ENCODE results near the gene GTF2F1. TPM values are rescaled to one million over a fixed set of nuclear protein-coding genes. Genes with fewer than 3 reads are reported as not detected.

GTF2F1 gene, protein sequence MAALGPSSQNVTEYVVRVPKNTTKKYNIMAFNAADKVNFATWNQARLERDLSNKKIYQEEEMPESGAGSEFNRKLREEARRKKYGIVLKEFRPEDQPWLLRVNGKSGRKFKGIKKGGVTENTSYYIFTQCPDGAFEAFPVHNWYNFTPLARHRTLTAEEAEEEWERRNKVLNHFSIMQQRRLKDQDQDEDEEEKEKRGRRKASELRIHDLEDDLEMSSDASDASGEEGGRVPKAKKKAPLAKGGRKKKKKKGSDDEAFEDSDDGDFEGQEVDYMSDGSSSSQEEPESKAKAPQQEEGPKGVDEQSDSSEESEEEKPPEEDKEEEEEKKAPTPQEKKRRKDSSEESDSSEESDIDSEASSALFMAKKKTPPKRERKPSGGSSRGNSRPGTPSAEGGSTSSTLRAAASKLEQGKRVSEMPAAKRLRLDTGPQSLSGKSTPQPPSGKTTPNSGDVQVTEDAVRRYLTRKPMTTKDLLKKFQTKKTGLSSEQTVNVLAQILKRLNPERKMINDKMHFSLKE
- 60.4 to 67.1 TPM (median 63.6 TPM) in 5 replicates for total RNA-seq (2022; extraction: Qiagen RNA extraction; ENCODE audit: low read depth)

DNA sequence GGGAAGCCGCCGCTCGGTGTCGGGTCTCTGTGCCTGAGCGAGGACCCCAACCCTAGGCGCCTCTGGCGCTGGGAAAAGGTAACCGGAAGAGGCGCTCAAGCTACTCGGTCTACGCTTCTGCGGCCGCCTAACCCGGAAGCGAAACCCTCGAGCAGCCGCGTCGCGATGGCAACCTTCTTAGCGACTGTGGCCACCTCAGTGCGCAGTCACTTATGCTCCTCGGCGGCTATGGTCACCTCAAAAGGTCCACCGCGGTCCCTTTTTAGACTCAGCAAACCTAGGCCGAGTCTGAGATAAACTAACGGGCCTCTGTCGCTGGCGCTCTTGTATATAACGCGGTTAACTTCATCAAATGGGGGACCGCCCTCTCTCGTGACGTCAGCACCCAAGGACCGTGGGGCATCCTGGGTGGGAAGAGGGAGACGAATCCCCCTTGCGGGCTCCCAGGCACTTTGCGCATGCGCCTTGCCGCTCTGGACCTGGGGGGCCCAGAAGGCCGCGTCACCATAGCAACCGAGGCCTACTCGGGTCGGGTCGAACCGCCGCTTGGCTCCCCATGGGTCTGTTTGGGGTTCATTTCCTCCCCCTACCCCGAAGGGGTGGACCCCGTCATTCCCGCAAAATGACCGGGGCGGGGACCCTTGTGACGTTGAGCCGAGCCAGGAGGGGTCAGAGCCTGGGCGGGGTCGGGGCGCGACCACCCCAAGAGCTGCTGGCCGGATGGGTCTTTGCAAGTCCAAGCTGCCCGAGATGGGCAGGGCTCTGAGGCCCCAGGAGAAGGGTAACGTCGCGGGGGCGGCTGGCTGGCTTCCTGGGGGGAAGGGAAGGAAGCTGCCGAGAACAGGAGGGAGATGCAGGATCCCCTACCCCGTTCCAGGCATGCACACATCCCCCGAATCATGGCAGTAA, at the start of gene GTF2F1:
Gene GTF2F1 (minus strand): TSS at position 91 of the 909 bp plus-strand sequence. CDS start 169 bp downstream, outside the sequence.

DNA sequence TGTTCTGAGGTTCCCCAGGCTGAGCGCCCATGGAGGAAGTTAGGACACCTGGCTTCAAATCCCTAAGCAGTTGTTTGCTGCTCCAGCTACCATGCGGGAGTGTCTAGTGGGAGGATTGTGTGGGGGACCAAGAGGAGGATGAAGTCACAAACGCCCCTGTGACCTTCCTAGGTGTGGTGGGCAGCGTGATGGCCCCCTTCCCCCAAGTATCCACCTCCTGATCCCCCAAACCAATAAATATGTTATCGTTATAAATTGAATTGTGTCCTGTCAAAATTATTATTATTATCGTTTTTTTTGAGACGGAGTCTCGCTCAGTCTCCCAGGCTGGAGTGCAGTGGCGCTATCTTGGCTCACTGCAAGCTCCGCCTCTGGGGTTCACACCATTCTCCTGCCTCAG, 40.7 kb upstream of the GTF2F1 start, which contains the start of gene SLC25A41:
Gene SLC25A41 (minus strand): TSS at position 101 of the 400 bp plus-strand sequence. CDS start 70 bp downstream, at position 31.

DNA sequence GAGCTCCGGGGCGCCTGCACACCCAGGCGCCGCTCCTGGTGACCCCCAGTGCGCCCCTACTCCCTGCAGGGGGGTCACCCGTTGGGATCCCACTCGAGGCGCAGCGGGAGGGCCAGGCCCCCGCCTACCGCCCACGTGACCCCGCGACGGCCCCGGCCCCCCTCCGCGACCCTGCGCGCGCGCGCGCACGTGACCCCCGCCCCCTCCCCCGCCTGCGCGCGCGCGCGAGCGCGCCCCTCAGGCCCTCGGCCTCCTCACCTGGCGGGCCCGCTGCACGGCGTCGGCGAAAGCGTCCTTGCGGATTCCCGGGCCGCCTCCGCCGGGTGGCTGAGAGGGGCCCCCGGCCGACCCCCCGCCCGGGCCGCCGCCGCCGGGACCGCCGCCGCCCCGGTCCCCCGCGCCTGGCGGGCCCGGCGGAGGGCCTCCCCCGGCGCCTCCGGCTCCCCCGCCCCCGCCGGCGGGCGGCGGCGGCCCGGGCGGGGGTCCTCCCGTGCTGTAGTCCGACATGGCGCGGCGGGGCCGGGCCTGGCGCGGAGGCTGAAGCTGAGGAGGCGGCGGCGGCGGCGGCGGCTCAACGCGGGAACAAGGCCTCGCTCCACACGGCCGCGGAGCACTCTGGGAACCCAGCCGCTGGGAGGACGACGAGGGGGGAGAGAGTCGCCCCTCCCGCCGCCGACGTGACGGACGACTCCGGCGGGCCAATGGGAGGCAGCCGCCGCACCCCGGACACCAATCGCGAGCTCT, 31.4 kb upstream of the GTF2F1 start, which contains the start of gene KHSRP:
Gene KHSRP (minus strand): TSS at position 617 of the 744 bp plus-strand sequence. CDS start 110 bp downstream, at position 507.

DNA sequence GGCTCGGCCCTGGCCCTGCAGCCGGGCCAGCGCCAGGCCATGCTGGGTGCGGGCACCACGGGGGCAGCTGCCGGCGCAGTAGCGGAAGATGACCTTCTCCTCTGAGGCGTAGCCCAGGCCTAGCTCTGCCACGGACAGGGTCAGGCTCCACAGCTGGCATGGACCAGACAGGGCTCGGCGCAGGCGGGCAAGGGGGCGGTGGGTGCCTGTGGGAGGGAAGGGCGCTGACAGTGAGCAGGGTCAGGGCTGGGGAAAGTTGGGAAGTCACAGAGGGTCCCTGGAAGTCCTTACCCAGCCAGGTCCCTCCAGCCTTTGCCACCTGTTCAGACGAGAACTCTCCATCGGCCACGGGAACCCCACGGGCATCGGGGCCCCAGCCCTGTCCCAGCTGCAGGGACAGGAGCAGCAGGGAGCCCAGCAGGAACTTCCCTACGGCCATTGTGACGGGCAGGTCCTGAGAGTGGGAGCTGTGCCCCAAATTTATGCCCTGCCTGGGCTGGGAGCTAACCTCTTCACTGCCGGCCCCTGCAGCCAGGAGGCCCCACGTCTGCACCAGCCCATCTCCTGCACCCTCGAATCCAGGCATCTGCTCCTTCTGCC, 17.5 kb downstream of the GTF2F1 start, which contains the start of gene PSPN:
Gene PSPN (minus strand): TSS at position 523 of the 600 bp plus-strand sequence. CDS start 84 bp downstream, at position 439.

DNA sequence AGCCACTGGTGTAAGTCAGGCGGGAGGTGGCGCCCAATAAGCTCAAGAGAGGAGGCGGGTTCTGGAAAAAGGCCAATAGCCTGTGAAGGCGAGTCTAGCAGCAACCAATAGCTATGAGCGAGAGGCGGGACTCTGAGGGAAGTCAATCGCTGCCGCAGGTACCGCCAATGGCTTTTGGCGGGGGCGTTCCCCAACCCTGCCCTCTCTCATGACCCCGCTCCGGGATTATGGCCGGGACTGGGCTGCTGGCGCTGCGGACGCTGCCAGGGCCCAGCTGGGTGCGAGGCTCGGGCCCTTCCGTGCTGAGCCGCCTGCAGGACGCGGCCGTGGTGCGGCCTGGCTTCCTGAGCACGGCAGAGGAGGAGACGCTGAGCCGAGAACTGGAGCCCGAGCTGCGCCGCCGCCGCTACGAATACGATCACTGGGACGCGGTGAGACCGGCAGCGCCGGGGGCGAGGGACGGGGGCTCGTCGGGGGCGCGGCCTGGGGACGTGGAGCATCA, 20.3 kb downstream of the GTF2F1 start, which contains the start of gene ALKBH7:
Gene ALKBH7 (plus strand): TSS at position 201 of the 502 bp plus-strand sequence. CDS start 27 bp downstream, at position 228.

DNA sequence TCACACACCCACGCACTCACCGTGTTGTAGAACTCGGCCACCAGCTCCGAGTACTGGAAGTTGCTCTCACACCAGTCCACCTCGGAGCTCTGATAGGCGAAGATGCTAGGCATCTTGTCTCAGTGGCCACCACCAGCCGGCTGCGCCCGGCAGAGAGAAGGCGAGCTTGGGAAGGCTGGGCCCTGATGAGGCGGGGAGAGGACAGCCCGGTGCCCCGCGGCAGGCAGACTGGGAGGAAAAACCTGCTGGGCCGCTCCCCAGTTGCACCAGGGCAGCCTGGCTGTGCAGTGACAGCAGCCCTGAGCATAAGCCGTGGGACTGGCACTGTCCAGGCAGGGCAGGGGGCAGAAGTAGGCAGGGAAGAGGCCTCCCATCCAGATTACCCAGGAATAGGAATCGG, 59.5 kb downstream of the GTF2F1 start, which contains the start of gene ACER1:
Gene ACER1 (minus strand): TSS at position 174 of the 400 bp plus-strand sequence. CDS start 61 bp downstream, at position 113.

Other genes starting within 250 kb of the GTF2F1 start
- gene MLLT1, start 113.2 kb downstream of the GTF2F1 start, total RNA-seq (2022; extraction: Qiagen RNA extraction; ENCODE audit: low read depth) = 16.2 to 25.2 TPM (median 21.8 TPM) in 5 replicates
- gene ACER1, start 59.6 kb downstream of the GTF2F1 start, total RNA-seq (2022; extraction: Qiagen RNA extraction; ENCODE audit: low read depth) = not detected in 5 replicates
- 37.0 to 72.8 TPM (median 70.3 TPM) in 5 replicates for gene CLPP, start 31.6 kb downstream of the GTF2F1 start, total RNA-seq (2022; extraction: Qiagen RNA extraction; ENCODE audit: low read depth)
- gene ALKBH7, start 20.4 kb downstream of the GTF2F1 start, total RNA-seq (2022; extraction: Qiagen RNA extraction; ENCODE audit: low read depth) = 17.0 to 39.5 TPM (median 27.5 TPM) in 5 replicates
- 0.50 to 1.1 TPM (median 0.69 TPM) in 5 replicates for gene PSPN, start 17.2 kb downstream of the GTF2F1 start, total RNA-seq (2022; extraction: Qiagen RNA extraction; ENCODE audit: low read depth)
- gene KHSRP, start 31.6 kb upstream of the GTF2F1 start, total RNA-seq (2022; extraction: Qiagen RNA extraction; ENCODE audit: low read depth) = 153 to 214 TPM (median 202 TPM) in 5 replicates
- gene SLC25A41, start 40.6 kb upstream of the GTF2F1 start, total RNA-seq (2022; extraction: Qiagen RNA extraction; ENCODE audit: low read depth) = 0.11 to 0.23 TPM (median 0.15 TPM) in 4 of 5 replicates, not detected in the other
- gene SLC25A23, start 66.6 kb upstream of the GTF2F1 start, total RNA-seq (2022; extraction: Qiagen RNA extraction; ENCODE audit: low read depth) = 14.4 to 21.7 TPM (median 19.9 TPM) in 5 replicates
- 2.2 to 6.3 TPM (median 5.2 TPM) in 5 replicates for gene CRB3, start 71.1 kb upstream of the GTF2F1 start, total RNA-seq (2022; extraction: Qiagen RNA extraction; ENCODE audit: low read depth)
- 0.13 to 0.27 TPM (median 0.24 TPM) in 4 of 5 replicates, not detected in the other for gene DENND1C, start 88.6 kb upstream of the GTF2F1 start, total RNA-seq (2022; extraction: Qiagen RNA extraction; ENCODE audit: low read depth)
- gene TUBB4A, start 109.1 kb upstream of the GTF2F1 start, total RNA-seq (2022; extraction: Qiagen RNA extraction; ENCODE audit: low read depth) = 4.4 to 8.1 TPM (median 7.2 TPM) in 5 replicates
- 3.2 to 6.5 TPM (median 6.1 TPM) in 5 replicates for gene TNFSF9, start 137.9 kb upstream of the GTF2F1 start, total RNA-seq (2022; extraction: Qiagen RNA extraction; ENCODE audit: low read depth)
- gene CD70, start 198.0 kb upstream of the GTF2F1 start, total RNA-seq (2022; extraction: Qiagen RNA extraction; ENCODE audit: low read depth) = 10.6 to 27.7 TPM (median 22.0 TPM) in 5 replicates